Hepatocyte (in vitro differentiated cells): Measurements from ENCODE around the gene TRAPPC11.
"Not testable (repeated sequence)": the region's sequence is repeated elsewhere in the genome, so short reads cannot be mapped to it uniquely, and the experiment has no call there.

Experiments used
- CTCF ChIP-seq: fragments of 200-600 bp; sonication (generic); IDR thresholded peaks from 2 replicates; pipeline ENCODE4 v1.5.1; 2016; ENCODE audit warnings: antibody characterized with exemption, mild to moderate bottlenecking; ENCODE audit not compliant: poor library complexity
- EZH2phosphoT487 ChIP-seq: fragments of 200-600 bp; sonication (generic); IDR thresholded peaks from one replicate; pipeline ENCODE4 v1.6.1; 2018; ENCODE audit warnings: antibody characterized with exemption, mild to moderate bottlenecking, low read depth, moderate library complexity; ENCODE audit not compliant: unreplicated experiment, severe bottlenecking

GRCh38 chr4:183627286-183627685, 31.8 kb upstream of the TRAPPC11 start:
- not testable (repeated sequence) for TF ChIP-seq CTCF, EZH2phosphoT487
